Measurements from ENCODE around the gene PBRM1.

- no peak for TF ChIP-seq CTCF (IDR thresholded peaks at IDR 0.05)
- no peak for TF ChIP-seq EZH2 (IDR thresholded peaks at IDR 0.05)
- no peak for TF ChIP-seq EZH2phosphoT487 (IDR thresholded peaks at IDR 0.05)
Observed at GRCh38 chr3:52688266-52688665, 2.6 kb upstream of the PBRM1 start.

Measured in neural progenitor cell (in vitro differentiated cells).